H1 (cell line): ENCODE measurements around the gene GNS. TPM values are rescaled to one million over a fixed set of nuclear protein-coding genes. Genes with fewer than 3 reads are reported as not detected.

ENCODE experiments used
- CTCF ChIA-PET: fragments of 300-600 bp; sonication (Branson Sonifier 250); formaldehyde crosslinking; loops from one replicate; lab custom pipeline; 2021; ENCODE audit not compliant: partially characterized antibody; lab: Charles Lee
- POLR2A ChIA-PET: fragments of 300-600 bp; sonication (Branson Sonifier 250); formaldehyde crosslinking; loops from one replicate; lab custom pipeline; 2021; ENCODE audit warnings: inconsistent platforms; ENCODE audit not compliant: partially characterized antibody; lab: Charles Lee
- DNase-seq, 2 experiments: peaks; one replicate each; pipeline versions ENCODE4 v3.0.0 to v3.0.0-alpha.2; 2010 to 2022; ENCODE audit warnings: low spot score in 2 of 2, low read depth in 1 of 2, mixed read lengths in 1 of 2
- FAIRE-seq: peaks from 2 replicates; lab custom pipeline; 2011; peaks lifted over from hg19 to GRCh38; lab: Jason Lieb, UNC
- H2AFZ ChIP-seq: 2 replicates; pipeline ENCODE4 v1.8.1; 2012; ENCODE audit warnings: low read length, inconsistent platforms
- H2AK5ac ChIP-seq: 2 replicates; pipeline ENCODE4 v1.6.1; 2013; ENCODE audit warnings: low read depth, low read length
- H2BK120ac ChIP-seq: replicated peaks from 2 replicates; pipeline ENCODE3; 2013; ENCODE audit warnings: low read depth, low read length, inconsistent platforms
- H2BK12ac ChIP-seq: 2 replicates; pipeline ENCODE4 v1.6.1; 2013; ENCODE audit warnings: low read depth, low read length
- H2BK15ac ChIP-seq: 2 replicates; pipeline ENCODE4 v1.6.1; 2013; ENCODE audit warnings: low read length
- H2BK20ac ChIP-seq: 2 replicates; pipeline ENCODE4 v1.6.1; 2013; ENCODE audit warnings: low read length
- H2BK5ac ChIP-seq: 2 replicates; pipeline ENCODE4 v1.6.1; 2013; ENCODE audit warnings: low read depth, low read length
- H3K14ac ChIP-seq: 2 replicates; pipeline ENCODE4 v1.6.1; 2013; ENCODE audit warnings: inconsistent platforms; ENCODE audit not compliant: insufficient read length
- H3K18ac ChIP-seq: 2 replicates; pipeline ENCODE4 v1.6.1; 2013; ENCODE audit warnings: low read length; ENCODE audit errors: extremely low read depth
- H3K23ac ChIP-seq: 2 replicates; pipeline ENCODE4 v1.6.1; 2013; ENCODE audit warnings: inconsistent platforms; ENCODE audit not compliant: insufficient read length
- H3K23me2 ChIP-seq: 2 replicates; pipeline ENCODE4 v1.6.1; 2013; ENCODE audit warnings: low read depth, low read length
- H3K27ac ChIP-seq: 2 replicates; pipeline ENCODE4 v1.6.1; 2011; ENCODE audit warnings: low read depth, low read length, inconsistent platforms
- H3K27me3 ChIP-seq, 4 experiments: replicated peaks in 1 of 4; 1 replicate in 1 of 4; 2 replicates in 3 of 4; pipeline versions ENCODE4 v1.6.1 to v1.8.1; 2011 to 2013; ENCODE audit warnings: low read length in 3 of 4, mild to moderate bottlenecking in 3 of 4, inconsistent platforms in 2 of 4, mixed read lengths in 2 of 4, moderate library complexity in 1 of 4; ENCODE audit not compliant: control insufficient read depth in 3 of 4, insufficient read depth in 3 of 4; ENCODE audit errors: extremely low read depth in 1 of 4
- H3K36me3 ChIP-seq, 4 experiments: 2 replicates each; pipeline versions ENCODE4 v1.6.1 to v1.8.1; 2011 to 2013; ENCODE audit warnings: mild to moderate bottlenecking in 4 of 4, low read length in 3 of 4, moderate library complexity in 2 of 4, control low read depth in 1 of 4, inconsistent platforms in 1 of 4; ENCODE audit not compliant: insufficient read depth in 4 of 4, control insufficient read depth in 2 of 4
- H3K4ac ChIP-seq: replicated peaks from 2 replicates; pipeline ENCODE3; 2013; ENCODE audit warnings: low read length, low read depth, mixed read lengths, inconsistent platforms; ENCODE audit not compliant: insufficient read length
- H3K4me1 ChIP-seq, 4 experiments: replicated peaks in 1 of 4; 1 replicate in 1 of 4; 2 replicates in 3 of 4; pipeline versions ENCODE4 v1.6.1 to v1.8.1; 2011 to 2013; ENCODE audit warnings: low read length in 3 of 4, inconsistent platforms in 2 of 4, mixed read lengths in 1 of 4; ENCODE audit not compliant: insufficient read depth in 4 of 4, control insufficient read depth in 3 of 4
- H3K4me2 ChIP-seq, 2 experiments: 2 replicates each; pipeline versions ENCODE4 v1.6.1 to v1.8.1; 2011 to 2013; ENCODE audit warnings: low read depth in 2 of 2, low read length in 2 of 2, control low read depth in 1 of 2, inconsistent platforms in 1 of 2, mild to moderate bottlenecking in 1 of 2; ENCODE audit not compliant: insufficient read depth in 1 of 2
- H3K4me3 ChIP-seq, 4 experiments: fragments of 200-600, 300-600 bp in 1 of 4; sonication (generic), shearing (Covaris generic), sonication (Bioruptor Twin) in 1 of 4; 2 replicates each; pipeline versions ENCODE4 v1.5.1 to v1.8.1; 2011 to 2016; ENCODE audit warnings: low read length in 4 of 4, low read depth in 3 of 4, control low read depth in 2 of 4, inconsistent platforms in 2 of 4, mild to moderate bottlenecking in 2 of 4, mixed read lengths in 1 of 4, moderate library complexity in 1 of 4; ENCODE audit not compliant: insufficient read depth in 2 of 4; ENCODE audit errors: extremely low read depth in 1 of 4
- H3K56ac ChIP-seq: replicated peaks from 2 replicates; pipeline ENCODE3; 2013; ENCODE audit warnings: low read depth, mild to moderate bottlenecking, mixed read lengths, low read length, inconsistent platforms; ENCODE audit not compliant: insufficient read length
- H3K79me1 ChIP-seq: 2 replicates; pipeline ENCODE4 v1.6.1; 2013; ENCODE audit warnings: low read depth, low read length, control low read depth
- H3K79me2 ChIP-seq, 2 experiments: 2 replicates each; pipeline versions ENCODE4 v1.6.1 to v1.8.1; 2012 to 2013; ENCODE audit warnings: low read length in 2 of 2, mild to moderate bottlenecking in 2 of 2, inconsistent platforms in 1 of 2; ENCODE audit not compliant: insufficient read depth in 2 of 2, control insufficient read depth in 1 of 2
- H3K9ac ChIP-seq, 4 experiments: replicated peaks in 1 of 4; 1 replicate in 1 of 4; 2 replicates in 3 of 4; pipeline versions ENCODE4 v1.6.1 to v1.8.1; 2011 to 2013; ENCODE audit warnings: low read depth in 3 of 4, low read length in 3 of 4, control low read depth in 2 of 4, mild to moderate bottlenecking in 2 of 4, moderate library complexity in 2 of 4, inconsistent platforms in 1 of 4; ENCODE audit errors: extremely low read depth in 1 of 4
- H3K9me3 ChIP-seq, 2 experiments: 2 replicates each; pipeline versions ENCODE4 v1.6.1 to v1.8.1; 2012 to 2013; ENCODE audit warnings: mild to moderate bottlenecking in 2 of 2, moderate library complexity in 2 of 2, control low read depth in 1 of 2, inconsistent platforms in 1 of 2, low read depth in 1 of 2, low read length in 1 of 2, mixed read lengths in 1 of 2; ENCODE audit not compliant: insufficient read depth in 2 of 2
- H4K20me1 ChIP-seq, 2 experiments: replicated peaks in 1 of 2; 2 replicates each; pipeline versions ENCODE3 to v1.8.1; 2011 to 2013; ENCODE audit warnings: inconsistent platforms in 2 of 2, low read length in 2 of 2, mild to moderate bottlenecking in 1 of 2; ENCODE audit not compliant: insufficient read depth in 2 of 2, control insufficient read depth in 1 of 2
- H4K5ac ChIP-seq: 2 replicates; pipeline ENCODE4 v1.6.1; 2013; ENCODE audit warnings: low read length, low read depth, mixed read lengths, inconsistent platforms; ENCODE audit not compliant: insufficient read length
- H4K8ac ChIP-seq: 2 replicates; pipeline ENCODE4 v1.8.0; 2013; ENCODE audit warnings: mild to moderate bottlenecking, moderate library complexity, low read length, inconsistent platforms; ENCODE audit not compliant: insufficient read depth; ENCODE audit errors: extremely low read depth
- H4K91ac ChIP-seq: replicated peaks from 2 replicates; pipeline ENCODE3; 2013; ENCODE audit warnings: low read length, mixed read lengths, inconsistent platforms; ENCODE audit not compliant: insufficient read length
- BACH1 ChIP-seq: IDR thresholded peaks from 2 replicates; pipeline ENCODE4 v1.6.1; 2012; ENCODE audit warnings: low read length, improper control_type of control experiment
- CTBP2 ChIP-seq: IDR thresholded peaks from 2 replicates; pipeline ENCODE4 v1.7.0; 2011; ENCODE audit warnings: borderline replicate concordance, mild to moderate bottlenecking, moderate library complexity, mixed read lengths, low read length; ENCODE audit not compliant: insufficient read depth, insufficient read length
- GABPA ChIP-seq: IDR thresholded peaks from 2 replicates; pipeline ENCODE4 v1.6.1; 2011; ENCODE audit warnings: mild to moderate bottlenecking, low read length, moderate library complexity, borderline replicate concordance; ENCODE audit not compliant: insufficient read depth
- PHF8 ChIP-seq: fragments of 200-600 bp; sonication (generic); conservative IDR thresholded peaks from 2 replicates; pipeline ENCODE4 v1.7.1; 2012; ENCODE audit warnings: low read depth, mild to moderate bottlenecking, inconsistent platforms, low read length, moderate library complexity
- ZNF274 ChIP-seq: IDR thresholded peaks from 2 replicates; pipeline ENCODE4 v1.7.0; 2012; ENCODE audit warnings: low read length, borderline replicate concordance; ENCODE audit errors: extremely low read depth
- WGBS, 2 experiments: shearing (Covaris generic) in 1 of 2; methylation state at CpG; one replicate each; pipeline versions ENCODE4 v1.1.6 to v1.1.7; 2013 to 2015; ENCODE audit warnings: low lambda C conversion rate in 2 of 2, mixed read lengths in 2 of 2, inconsistent platforms in 1 of 2, low coverage in 1 of 2, missing lambda C conversion rate in 1 of 2; ENCODE audit not compliant: insufficient replicate concordance in 2 of 2, insufficient coverage in 1 of 2, insufficient read length in 1 of 2; ENCODE audit errors: extremely low coverage in 1 of 2, missing lambda C conversion rate in 1 of 2; 5-methylcytosine and 5-hydroxymethylcytosine counted together
- polyA plus RNA-seq, 7 experiments: library from polyadenylated mRNA; depleted of rRNA in 3 of 7; stranded (reverse) in 5 of 7; unstranded in 2 of 7; fragments of >200 nt in 5 of 7; fragments of 200-250 nt in 2 of 7; gene quantifications; 1 replicate in 5 of 7; 2 replicates in 1 of 7; 4 replicates in 1 of 7; pipeline versions ENCODE4 v1.2.1 to v1.2.3, GENCODE V29; 2011 to 2013; ENCODE audit warnings: missing spikeins in 2 of 7, mixed read lengths in 2 of 7
- total RNA-seq: library from RNA; stranded (reverse); fragmentation: NEBNext Ultra II Directional; extraction: Animal tissue kit (Norgen Biotek cat#: 25700); gene quantifications from 2 replicates; pipeline ENCODE4 v1.2.1, GENCODE V29; 2021

GNS gene
- total and polyA plus RNA-seq, 2 of the 8 experiments (the other 6 are each of a cell fraction or from before 2014, with no cell fraction given), result 16.0 to 28.5 TPM

DNA sequence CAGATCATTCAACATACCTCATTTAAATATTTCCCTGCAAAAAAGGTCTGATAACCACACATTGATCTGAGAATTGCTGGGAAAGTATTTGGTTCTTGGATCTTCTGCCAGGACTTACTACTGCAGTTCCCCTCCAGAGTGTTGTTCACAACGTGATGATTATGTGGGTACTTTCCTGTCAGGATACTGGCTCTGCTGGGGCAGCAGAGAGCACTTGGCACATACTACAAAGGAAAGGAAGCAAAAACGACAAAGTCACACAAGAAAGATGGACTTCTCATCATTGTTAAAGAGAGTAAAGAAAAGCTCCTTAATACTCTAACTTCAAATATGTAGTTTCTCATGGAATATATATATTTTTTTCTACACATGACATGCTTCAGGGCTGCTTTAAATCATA lies 11.5 kb downstream of the GNS start:
- FAIRE-seq, result no peak
- no peak for TF ChIP-seq ZNF274
- no peak for TF ChIP-seq PHF8
- TF ChIP-seq GABPA, result no peak
- no peak for TF ChIP-seq CTBP2
- TF ChIP-seq BACH1, result no peak

More for the DNA sequence above, 11.5 kb downstream of the GNS start:
- Histone ChIP-seq H2BK12ac (no peak overlapping the region), H3K23me2 (no peaks in the 10 kb centered on the region), H3K9ac (no peak overlapping the region), H3K14ac (no peak overlapping the region), H4K5ac (no peak overlapping the region), H3K36me3 (peaks cover 0 to 57% (median 17%) of the 10 kb centered on the region in 4 experiments; a peak in 7 of 8 replicates), H3K23ac (no peak overlapping the region), H2AK5ac (no peak overlapping the region), H3K4ac (no peak overlapping the region), H3K27me3 (no peaks in the 10 kb centered on the region), H3K79me2 (no peaks in the 10 kb centered on the region), H3K27ac (no peak overlapping the region), H4K8ac (no peak overlapping the region), H3K4me3 (no peak overlapping the region), H2BK120ac (no peak overlapping the region), H4K91ac (no peak overlapping the region), H2BK15ac (no peak overlapping the region), H4K20me1 (peaks cover 0 to 2% of the 10 kb centered on the region in 2 experiments), H3K79me1 (no peaks in the 10 kb centered on the region), H2BK5ac (no peak overlapping the region), H2BK20ac (no peak overlapping the region), H3K4me1 (no peaks in the 10 kb centered on the region), H3K56ac (no peak overlapping the region), H3K4me2 (no peak overlapping the region), H3K9me3 (no peaks in the 10 kb centered on the region), H3K18ac (no peak overlapping the region), H2AFZ (no peak overlapping the region)
- DNase-seq, result no peak
- ChIA-PET CTCF (no interaction called here), POLR2A (no interaction called here)
- WGBS, 2 experiments, result 73% methylated on average over 2 of the region's 2 CpGs; no CpG with 5 or more reads in 1 of the 2 experiments
